ENCODE data around the gene NALCN.

The NALCN gene

GRCh38 chr13:101065329-101065728 lies 351.0 kb downstream of the NALCN start:
- TF ChIP-seq CTCF (conservative IDR thresholded peaks at IDR 0.05; ENCODE audit: low read depth, low read length) = no peak
- no peak overlapping the region for H3K4me3 ChIP-seq (ENCODE audit: low read length)
- DNase-seq (ENCODE audit: low read depth) = no peak

GRCh38 chr13:101059793-101060192 lies 356.5 kb downstream of the NALCN start:
- no peak for DNase-seq (ENCODE audit: low read depth)
- H3K4me3 ChIP-seq (ENCODE audit: low read length) = no peak overlapping the region
- TF ChIP-seq CTCF (conservative IDR thresholded peaks at IDR 0.05; ENCODE audit: low read depth, low read length) = no peak

- DNase-seq (ENCODE audit: low read depth) = no peak
- no peak for TF ChIP-seq CTCF (conservative IDR thresholded peaks at IDR 0.05; ENCODE audit: low read depth, low read length)
Measured at GRCh38 chr13:101058841-101059240, 357.5 kb downstream of the NALCN start.

GRCh38 chr13:101053301-101054093 lies 362.8 kb downstream of the NALCN start:
- no peak for TF ChIP-seq CTCF (conservative IDR thresholded peaks at IDR 0.05; ENCODE audit: low read depth, low read length)
- DNase-seq (ENCODE audit: low read depth) = peak; percentile 8
- no peak overlapping the region for H3K4me3 ChIP-seq (ENCODE audit: low read length)

More at GRCh38 chr13:101058841-101059240, 357.5 kb downstream of the NALCN start:
- no peak overlapping the region for H3K4me3 ChIP-seq (ENCODE audit: low read length)

GRCh38 chr13:101049166-101049850 lies 367.0 kb downstream of the NALCN start:
- DNase-seq (ENCODE audit: low read depth) = no peak
- no peak for TF ChIP-seq CTCF (conservative IDR thresholded peaks at IDR 0.05; ENCODE audit: low read depth, low read length)
- no peak overlapping the region for H3K4me3 ChIP-seq (ENCODE audit: low read length)

- TF ChIP-seq CTCF (conservative IDR thresholded peaks at IDR 0.05; ENCODE audit: low read depth, low read length) = no peak
- H3K4me3 ChIP-seq (ENCODE audit: low read length) = no peak overlapping the region
- DNase-seq (ENCODE audit: low read depth) = no peak
Measured at GRCh38 chr13:101036546-101036945, 379.8 kb downstream of the NALCN start.
